Stimulated activated CD8-positive, alpha-beta memory T cell treated with anti-CD3 and anti-CD28 coated beads, Interleukin-15, amount 100 ng/mL, for 24 hours (primary cell): Measurements from ENCODE around the gene PLCB3.

Experiments
- DNase-seq: peaks from one replicate; pipeline ENCODE4 v3.0.0-alpha.2; 2020; ENCODE audit warnings: low read depth

Gene PLCB3

GRCh38 chr11:64266339-64266738 lies 15.0 kb downstream of the PLCB3 start:
- DNase-seq = no peak

GRCh38 chr11:64267207-64267945 lies 16.0 kb downstream of the PLCB3 start:
- no peak for DNase-seq

- no peak for DNase-seq
These were observed 16.9 kb downstream of the PLCB3 start for GRCh38 chr11:64268025-64268892.

GRCh38 chr11:64268893-64269539 lies 17.7 kb downstream of the PLCB3 start:
- DNase-seq = no peak

GRCh38 chr11:64269540-64270220 lies 18.4 kb downstream of the PLCB3 start:
- peak; percentile 92 for DNase-seq

GRCh38 chr11:64275031-64275800 lies 23.9 kb downstream of the PLCB3 start:
- no peak for DNase-seq

GRCh38 chr11:64275841-64276240 lies 24.5 kb downstream of the PLCB3 start:
- DNase-seq = no peak

- DNase-seq = no peak
These were observed 25.5 kb downstream of the PLCB3 start for GRCh38 chr11:64276653-64277431.

GRCh38 chr11:64278576-64279190 lies 27.4 kb downstream of the PLCB3 start:
- DNase-seq = no peak

- no peak for DNase-seq
These were observed 30.8 kb downstream of the PLCB3 start for GRCh38 chr11:64281957-64282770.

GRCh38 chr11:64283092-64283491 lies 31.8 kb downstream of the PLCB3 start:
- DNase-seq = no peak

GRCh38 chr11:64284048-64284961 lies 33.0 kb downstream of the PLCB3 start, which contains the start of gene BAD:
Gene BAD (minus strand): TSS chr11:64284665. CDS start chr11:64284368, 297 bp downstream.
- DNase-seq = peak; percentile 90

- DNase-seq = peak; percentile 95
These were observed 33.9 kb downstream of the PLCB3 start, which contains the start of gene GPR137 for GRCh38 chr11:64284962-64285884. Gene GPR137 (plus strand): TSS chr11:64285848. CDS start chr11:64286525, 677 bp downstream.

GRCh38 chr11:64285885-64286800 lies 34.8 kb downstream of the PLCB3 start:
- no peak for DNase-seq

GRCh38 chr11:64286801-64287159 lies 35.5 kb downstream of the PLCB3 start:
- no peak for DNase-seq
